SW 1271 (cell line): ENCODE data around the gene ELP4.
"Not testable (repeated sequence)": the region's sequence is repeated elsewhere in the genome, so short reads cannot be mapped to it uniquely, and the experiment has no call there.

ENCODE experiments used
- DNase-seq, 2 experiments: peaks; one replicate each; lab custom pipeline; 2025; lab: John Stamatoyannopoulos, UW

Gene ELP4

GRCh38 chr11:31702966-31703365, 193.4 kb downstream of the ELP4 start:
- DNase-seq, result no peak

- DNase-seq, result no peak
These were observed 196.8 kb downstream of the ELP4 start for GRCh38 chr11:31706357-31706756.

- DNase-seq, result no peak
These were observed 201.6 kb downstream of the ELP4 start for GRCh38 chr11:31711137-31711536.

- DNase-seq, result no peak
These were observed 203.3 kb downstream of the ELP4 start for GRCh38 chr11:31712851-31713250.

GRCh38 chr11:31714840-31715239, 205.3 kb downstream of the ELP4 start:
- no peak for DNase-seq

- DNase-seq, result no peak
These were observed 210.7 kb downstream of the ELP4 start for GRCh38 chr11:31720225-31720624.

GRCh38 chr11:31720671-31721365, 211.3 kb downstream of the ELP4 start:
- no peak for DNase-seq

GRCh38 chr11:31722754-31723153, 213.2 kb downstream of the ELP4 start:
- DNase-seq, result no peak

- DNase-seq, result no peak
These were observed 215.6 kb downstream of the ELP4 start for GRCh38 chr11:31725176-31725575.

- no peak for DNase-seq
These were observed 218.9 kb downstream of the ELP4 start for GRCh38 chr11:31728432-31728831.

- no peak for DNase-seq
These were observed 230.6 kb downstream of the ELP4 start for GRCh38 chr11:31740131-31740530.

- DNase-seq, result not testable (repeated sequence)
These were observed 231.3 kb downstream of the ELP4 start for GRCh38 chr11:31740731-31741368.

GRCh38 chr11:31747581-31747980, 238.0 kb downstream of the ELP4 start:
- no peak for DNase-seq

- DNase-seq, result no peak
These were observed 247.8 kb downstream of the ELP4 start for GRCh38 chr11:31757260-31757835.

- no peak for DNase-seq
These were observed 252.1 kb downstream of the ELP4 start for GRCh38 chr11:31761636-31762035.

- DNase-seq, result no peak
These were observed 253.7 kb downstream of the ELP4 start for GRCh38 chr11:31763296-31763695.

- DNase-seq, result no peak
These were observed 254.7 kb downstream of the ELP4 start for GRCh38 chr11:31764261-31764660.

- DNase-seq, result no peak
These were observed 255.2 kb downstream of the ELP4 start for GRCh38 chr11:31764766-31765165.

GRCh38 chr11:31767066-31767465, 257.5 kb downstream of the ELP4 start:
- no peak for DNase-seq

- no peak for DNase-seq
These were observed 258.1 kb downstream of the ELP4 start for GRCh38 chr11:31767685-31768084.

- no peak for DNase-seq
These were observed 259.4 kb downstream of the ELP4 start for GRCh38 chr11:31768749-31769640.

- no peak for DNase-seq
These were observed 260.6 kb downstream of the ELP4 start for GRCh38 chr11:31770011-31770700.
